CD4-positive, CD25-positive, alpha-beta regulatory T cell (primary cell): ENCODE measurements around the gene METTL8. TPM values are rescaled to one million over a fixed set of nuclear protein-coding genes. Genes with fewer than 3 reads are reported as not detected.

Source experiments
- ATAC-seq, 2 donors: fragments of 150-1000 bp; cut with Tn5 transposase; one replicate each; pipeline ENCODE4 v1.10.0; 2021; ENCODE audit warnings: low read depth in 2 of 2, moderate number of reproducible peaks in 2 of 2, moderate library complexity in 1 of 2
- DNase-seq, 3 donors: peaks; one replicate each; pipeline versions ENCODE4 v3.0.0 to v3.0.0-alpha.2; 2012 to 2022; ENCODE audit warnings: mixed read lengths in 1 of 3
- H3K27ac ChIP-seq: one replicate; pipeline ENCODE4 v1.7.0; 2013; ENCODE audit warnings: mild to moderate bottlenecking, low read length; ENCODE audit not compliant: insufficient read depth, poor library complexity, severe bottlenecking
- H3K27me3 ChIP-seq: one replicate; pipeline ENCODE4 v1.7.0; 2013; ENCODE audit warnings: low read length; ENCODE audit not compliant: control insufficient read depth, insufficient read depth
- H3K36me3 ChIP-seq: one replicate; pipeline ENCODE4 v1.7.0; 2013; ENCODE audit warnings: mild to moderate bottlenecking, low read length, moderate library complexity; ENCODE audit not compliant: control insufficient read depth, insufficient read depth
- H3K4me1 ChIP-seq: 2 replicates; pipeline ENCODE4 v1.7.0; 2013; ENCODE audit warnings: mild to moderate bottlenecking, low read length; ENCODE audit not compliant: insufficient read depth, control insufficient read depth, poor library complexity, severe bottlenecking
- H3K4me3 ChIP-seq: one replicate; pipeline ENCODE4 v1.7.0; 2013; ENCODE audit warnings: low read depth, mild to moderate bottlenecking, low read length, moderate library complexity
- H3K9me3 ChIP-seq, 2 experiments: 1 replicate in 1 of 2; 2 replicates in 1 of 2; pipeline ENCODE4 v1.7.0; 2013; ENCODE audit warnings: low read length in 2 of 2, mild to moderate bottlenecking in 1 of 2, moderate library complexity in 1 of 2; ENCODE audit not compliant: control insufficient read depth in 2 of 2
- H3K27ac Mint-ChIP-seq, 3 donors: one replicate each; pipeline ENCODE4 v1.8.0; 2020 to 2022; ENCODE audit warnings: mild to moderate bottlenecking in 3 of 3, mixed read lengths in 3 of 3, moderate library complexity in 2 of 3
- H3K27me3 Mint-ChIP-seq: one replicate; pipeline ENCODE4 v1.8.0; 2022; ENCODE audit warnings: mild to moderate bottlenecking, mixed read lengths
- H3K36me3 Mint-ChIP-seq: one replicate; pipeline ENCODE4 v1.8.0; 2020; ENCODE audit warnings: mixed read lengths
- H3K4me1 Mint-ChIP-seq, 4 donors: one replicate each; pipeline ENCODE4 v1.8.0; 2020 to 2022; ENCODE audit warnings: mixed read lengths in 4 of 4, mild to moderate bottlenecking in 1 of 4
- H3K4me3 Mint-ChIP-seq, 4 donors: one replicate each; pipeline ENCODE4 v1.8.0; 2020 to 2022; ENCODE audit warnings: mild to moderate bottlenecking in 4 of 4, mixed read lengths in 4 of 4, moderate library complexity in 3 of 4
- H3K9me3 Mint-ChIP-seq, 7 donors: one replicate each; pipeline ENCODE4 v1.8.0; 2020 to 2022; ENCODE audit warnings: mixed read lengths in 7 of 7, mild to moderate bottlenecking in 3 of 7, moderate library complexity in 2 of 7
- polyA plus RNA-seq, 4 donors: library from polyadenylated mRNA; unstranded; fragments of 300-500 nt; fragmentation: Illumina TruSeq; gene quantifications; one replicate each; pipeline ENCODE4 v1.2.3, GENCODE V29; 2021
- total RNA-seq: library from RNA; stranded (reverse); gene quantifications from one replicate; pipeline ENCODE4 v1.2.3, GENCODE V29; 2022

Gene METTL8
- total and polyA plus RNA-seq, 5 donors from 2014 or later = 12.6 to 27.3 (median 19.7) TPM

DNA sequence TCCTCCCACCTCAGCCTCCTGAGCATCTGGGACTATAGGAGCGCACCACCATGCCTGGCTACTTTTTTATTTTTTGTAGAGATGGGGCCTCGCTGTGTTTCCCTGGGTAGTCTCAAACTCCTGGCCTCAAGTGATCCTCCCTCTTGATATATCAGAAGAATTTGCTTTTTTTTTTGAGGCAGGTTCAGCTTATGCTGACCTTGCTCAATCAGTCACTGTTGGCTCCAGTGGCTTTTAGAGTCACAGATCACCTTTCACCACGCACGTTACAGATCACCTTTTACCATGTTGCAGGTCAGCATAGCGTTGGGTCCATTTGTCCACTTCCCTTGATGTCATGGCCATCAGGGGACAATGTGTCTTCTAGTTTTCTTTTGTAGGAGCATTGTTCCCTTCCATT, 36.3 kb upstream of the METTL8 start:
- Mint-ChIP-seq H3K27me3 (no peaks in the 10 kb centered on the region), H3K36me3 (peaks cover 55% of the 10 kb centered on the region), H3K27ac (no peak overlapping the region), H3K4me1 (peaks cover 0 to 7% (median 0%) of the 10 kb centered on the region in 4 donors), H3K9me3 (no peaks in the 10 kb centered on the region), H3K4me3 (no peak overlapping the region)
- Histone ChIP-seq H3K9me3 (no peaks in the 10 kb centered on the region), H3K36me3 (peaks cover 52% of the 10 kb centered on the region), H3K27me3 (no peaks in the 10 kb centered on the region), H3K4me1 (no peaks in the 10 kb centered on the region), H3K27ac (no peak overlapping the region), H3K4me3 (no peak overlapping the region)
- DNase-seq (no peak), ATAC-seq (no peak)

DNA sequence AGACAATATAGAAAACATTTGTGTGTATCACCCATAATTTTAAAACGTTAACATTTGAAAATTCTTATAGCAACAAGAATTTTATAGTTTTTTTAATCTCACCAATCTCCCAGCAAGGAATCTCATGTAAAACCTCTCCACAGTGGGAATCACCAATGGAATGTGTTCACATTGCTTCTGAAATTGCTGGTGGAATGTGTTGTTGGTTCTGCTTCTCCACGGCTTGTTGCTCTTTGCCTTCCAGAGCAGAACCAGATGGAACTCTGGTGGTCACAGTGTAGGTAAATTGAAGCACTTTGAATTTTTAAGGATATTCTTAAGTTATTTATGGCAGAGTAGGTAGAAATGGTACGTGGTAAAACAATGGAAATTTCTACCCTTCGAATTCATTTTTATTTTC, 35.4 kb upstream of the METTL8 start:
- H3K27me3 Mint-ChIP-seq = no peaks in the 10 kb centered on the region

DNA sequence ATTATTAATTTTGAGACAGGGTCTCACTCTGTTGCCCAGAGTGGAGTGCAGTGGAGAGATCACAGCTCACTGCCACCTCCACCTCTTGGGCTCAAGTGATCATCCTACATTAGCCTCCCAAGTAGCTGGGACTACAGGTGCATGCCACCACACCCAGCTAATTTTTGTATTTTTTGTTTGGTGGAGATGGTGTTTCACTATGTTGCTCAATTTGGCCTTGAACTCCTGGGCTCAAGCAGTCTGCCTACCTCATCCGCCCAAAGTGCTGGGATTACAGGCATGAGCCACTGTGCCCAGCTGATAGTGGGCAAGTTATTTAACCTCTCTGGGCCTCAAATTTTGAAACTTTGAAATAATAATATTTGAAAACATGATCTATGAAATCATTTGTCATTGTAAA, 26.7 kb upstream of the METTL8 start:
- Histone ChIP-seq H3K4me3 (no peak overlapping the region), H3K9me3 (no peaks in the 10 kb centered on the region), H3K27me3 (no peaks in the 10 kb centered on the region), H3K36me3 (peaks cover 38% of the 10 kb centered on the region), H3K27ac (no peak overlapping the region), H3K4me1 (no peaks in the 10 kb centered on the region)
- Mint-ChIP-seq H3K27me3 (no peaks in the 10 kb centered on the region), H3K4me1 (peaks cover 0 to 9% (median 4%) of the 10 kb centered on the region in 4 donors), H3K4me3 (no peak overlapping the region), H3K36me3 (peaks cover 42% of the 10 kb centered on the region), H3K27ac (no peak overlapping the region), H3K9me3 (peaks cover 0 to 2% (median 0%) of the 10 kb centered on the region in 7 donors)
- no peak for ATAC-seq
- no peak for DNase-seq

More for the DNA sequence above, 35.4 kb upstream of the METTL8 start:
- Histone ChIP-seq H3K27me3 (no peaks in the 10 kb centered on the region), H3K9me3 (no peaks in the 10 kb centered on the region), H3K4me3 (no peak overlapping the region), H3K36me3 (peaks cover 45% of the 10 kb centered on the region), H3K27ac (no peak overlapping the region), H3K4me1 (no peaks in the 10 kb centered on the region)
- Mint-ChIP-seq H3K36me3 (peaks cover 49% of the 10 kb centered on the region), H3K4me3 (no peak overlapping the region), H3K4me1 (peaks cover 0 to 7% (median 0%) of the 10 kb centered on the region in 4 donors), H3K27ac (no peak overlapping the region), H3K9me3 (no peaks in the 10 kb centered on the region)
- ATAC-seq = no peak
- no peak for DNase-seq

DNA sequence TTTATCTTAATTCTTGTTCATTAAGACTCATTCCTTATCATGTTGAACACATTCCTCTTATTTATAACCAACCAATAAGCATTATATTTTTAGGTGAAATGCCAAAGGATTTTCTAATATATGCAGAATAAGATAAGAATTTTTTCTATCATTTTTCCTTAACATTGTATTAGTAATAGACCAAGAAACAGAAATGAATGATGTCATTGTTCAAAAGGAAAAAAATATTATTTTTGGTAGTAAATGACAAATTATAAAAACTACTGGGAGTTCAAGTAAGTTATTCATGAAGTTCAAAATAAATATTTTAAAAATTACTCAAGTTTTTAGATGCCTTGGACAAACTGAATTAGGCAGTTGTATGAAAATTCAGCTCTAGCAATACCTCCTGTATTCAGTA, 25.7 kb upstream of the METTL8 start:
- Mint-ChIP-seq H3K27me3 (no peaks in the 10 kb centered on the region), H3K4me1 (peaks cover 0 to 12% (median 6%) of the 10 kb centered on the region in 4 donors), H3K9me3 (peaks cover 0 to 5% (median 2%) of the 10 kb centered on the region in 7 donors), H3K27ac (no peak overlapping the region), H3K36me3 (peaks cover 48% of the 10 kb centered on the region), H3K4me3 (no peak overlapping the region)
- Histone ChIP-seq H3K4me1 (no peaks in the 10 kb centered on the region), H3K27ac (no peak overlapping the region), H3K4me3 (no peak overlapping the region), H3K9me3 (no peaks in the 10 kb centered on the region), H3K36me3 (peaks cover 45% of the 10 kb centered on the region), H3K27me3 (no peaks in the 10 kb centered on the region)
- DNase-seq = no peak
- ATAC-seq = no peak

DNA sequence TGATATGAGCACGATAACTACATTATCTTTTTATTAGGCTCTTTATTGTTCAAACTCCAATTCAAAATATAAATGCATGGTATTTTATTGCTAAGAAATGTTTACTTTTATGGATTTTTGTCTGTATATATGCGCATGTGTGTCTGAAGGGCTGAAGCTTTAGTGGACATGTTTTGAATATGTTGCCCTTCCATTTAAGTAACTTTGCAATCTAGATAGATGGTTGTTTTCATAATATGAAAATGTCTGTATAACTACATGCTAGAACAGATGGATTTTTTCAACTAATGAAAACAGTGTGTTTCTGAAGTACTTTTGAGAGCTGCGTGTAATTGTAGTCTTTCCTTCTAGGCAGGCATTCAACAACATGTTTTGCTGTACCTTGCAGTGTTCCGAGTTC, 19.0 kb upstream of the METTL8 start:
- H3K36me3 Mint-ChIP-seq = peaks cover 43% of the 10 kb centered on the region
- H3K27me3 Mint-ChIP-seq = no peaks in the 10 kb centered on the region
- H3K9me3 Mint-ChIP-seq = peaks cover 0 to 4% (median 2%) of the 10 kb centered on the region in 7 donors
- Histone ChIP-seq H3K36me3 (peaks cover 64% of the 10 kb centered on the region), H3K4me3 (no peak overlapping the region), H3K4me1 (no peaks in the 10 kb centered on the region), H3K27me3 (no peaks in the 10 kb centered on the region), H3K9me3 (no peaks in the 10 kb centered on the region), H3K27ac (no peak overlapping the region)
- peaks cover 5 to 13% (median 12%) of the 10 kb centered on the region in 4 donors for H3K4me1 Mint-ChIP-seq
- no peak overlapping the region for H3K4me3 Mint-ChIP-seq
- no peak for DNase-seq
- H3K27ac Mint-ChIP-seq = no peak overlapping the region
- ATAC-seq = no peak

DNA sequence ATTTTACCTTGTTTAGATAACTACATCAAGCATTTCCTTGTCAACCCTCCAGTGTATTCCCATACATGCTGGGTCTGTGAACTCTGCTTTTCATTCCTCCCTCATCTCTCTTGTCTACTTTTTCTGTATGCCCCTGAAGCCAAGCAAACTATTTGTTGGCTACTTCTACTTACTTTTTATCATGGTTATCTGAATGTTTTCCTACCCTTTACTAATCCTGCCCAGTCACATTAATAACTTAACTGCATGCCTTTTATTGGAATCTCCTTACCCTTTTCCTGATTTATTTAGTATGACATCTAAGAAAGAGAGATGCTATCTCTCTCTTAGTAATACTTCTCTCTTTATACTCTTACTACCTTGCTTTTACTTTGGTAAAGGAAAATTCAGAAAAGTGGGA, 17.3 kb upstream of the METTL8 start:
- H3K36me3 Mint-ChIP-seq = peaks cover 37% of the 10 kb centered on the region
- no peaks in the 10 kb centered on the region for H3K27me3 Mint-ChIP-seq
- H3K4me1 ChIP-seq = no peaks in the 10 kb centered on the region
- H3K9me3 ChIP-seq = no peaks in the 10 kb centered on the region
- H3K27me3 ChIP-seq = no peaks in the 10 kb centered on the region
- peaks cover 57% of the 10 kb centered on the region for H3K36me3 ChIP-seq
- peak overlapping the region in 1 of 4 donors; percentile 22 for H3K4me3 Mint-ChIP-seq
- peaks cover 5 to 12% (median 10%) of the 10 kb centered on the region in 4 donors for H3K4me1 Mint-ChIP-seq
- H3K27ac Mint-ChIP-seq = no peak overlapping the region
- no peak overlapping the region for H3K4me3 ChIP-seq
- H3K27ac ChIP-seq = no peak overlapping the region
- DNase-seq = no peak
- peaks cover 0 to 4% (median 2%) of the 10 kb centered on the region in 7 donors for H3K9me3 Mint-ChIP-seq
- no peak for ATAC-seq

DNA sequence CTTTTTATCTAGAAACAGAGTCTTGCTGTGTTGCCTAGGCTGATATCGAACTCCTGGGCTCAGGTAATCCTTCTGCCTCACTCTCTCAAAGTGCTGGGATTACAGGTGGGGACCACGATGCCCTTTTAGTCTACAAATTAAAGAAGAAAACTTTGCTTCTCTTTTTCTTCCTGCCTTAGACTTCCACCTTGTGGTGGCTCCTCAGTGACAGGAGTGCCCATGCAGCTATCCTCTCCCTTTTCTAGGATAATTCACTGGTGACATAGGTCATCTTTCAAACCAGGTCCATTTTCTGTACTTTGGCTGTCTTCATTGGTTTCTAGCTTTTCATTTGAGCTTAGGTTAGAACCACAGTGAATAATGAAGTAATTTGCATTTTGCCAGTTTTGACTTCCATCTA, 13.9 kb upstream of the METTL8 start:
- peaks cover 73% of the 10 kb centered on the region for H3K36me3 ChIP-seq
- H3K36me3 Mint-ChIP-seq = peaks cover 21% of the 10 kb centered on the region

DNA sequence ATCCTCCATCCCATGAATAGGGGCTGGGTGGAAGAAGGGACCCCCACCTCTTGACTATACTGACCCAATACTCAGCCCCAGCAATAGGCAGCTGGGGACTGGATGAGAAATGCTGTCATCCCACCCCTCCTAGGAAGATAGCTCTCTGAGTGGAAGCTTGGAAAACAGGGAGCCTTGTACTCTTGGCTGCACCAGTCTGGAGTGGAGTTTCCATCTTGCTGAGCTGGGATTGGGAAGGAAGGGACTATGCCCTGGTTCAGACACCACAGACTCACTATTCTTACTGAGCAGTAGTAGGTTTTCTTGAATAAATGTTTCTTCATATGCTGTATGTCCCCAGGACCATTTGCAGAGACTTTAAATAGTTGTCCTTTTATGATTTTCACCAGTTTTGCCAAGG, 7.7 kb upstream of the METTL8 start:
- Mint-ChIP-seq H3K27me3 (no peaks in the 10 kb centered on the region), H3K9me3 (no peaks in the 10 kb centered on the region), H3K4me1 (peaks cover 9 to 22% (median 16%) of the 10 kb centered on the region in 4 donors), H3K36me3 (peaks cover 46% of the 10 kb centered on the region), H3K27ac (no peak overlapping the region), H3K4me3 (no peak overlapping the region)
- H3K36me3 ChIP-seq = peaks cover 70% of the 10 kb centered on the region
- H3K27ac ChIP-seq = no peak overlapping the region
- H3K27me3 ChIP-seq = no peaks in the 10 kb centered on the region
- no peaks in the 10 kb centered on the region for H3K4me1 ChIP-seq
- DNase-seq = no peak
- H3K9me3 ChIP-seq = no peaks in the 10 kb centered on the region
- no peak for ATAC-seq
- no peak overlapping the region for H3K4me3 ChIP-seq

More for the DNA sequence above, 13.9 kb upstream of the METTL8 start:
- H3K4me1 ChIP-seq = no peaks in the 10 kb centered on the region
- no peak overlapping the region for H3K27ac ChIP-seq
- H3K4me3 ChIP-seq = no peak overlapping the region
- H3K4me1 Mint-ChIP-seq = peaks cover 2 to 6% (median 4%) of the 10 kb centered on the region in 4 donors
- H3K27ac Mint-ChIP-seq = peak overlapping the region in 1 of 3 donors; percentile 48
- no peaks in the 10 kb centered on the region for H3K9me3 Mint-ChIP-seq
- H3K4me3 Mint-ChIP-seq = no peak overlapping the region
- H3K27me3 Mint-ChIP-seq = no peaks in the 10 kb centered on the region
- H3K27me3 ChIP-seq = no peaks in the 10 kb centered on the region
- ATAC-seq (no peak), DNase-seq (peak in 1 of 3 donors; percentile 10)
- no peaks in the 10 kb centered on the region for H3K9me3 ChIP-seq
